AG08395 (cell line): ENCODE measurements around the gene HK2.
"Not testable (repeated sequence)": the region's sequence is repeated elsewhere in the genome, so short reads cannot be mapped to it uniquely, and the experiment has no call there.

ENCODE experiments used
- DNase-seq: peaks from one replicate; pipeline ENCODE4 v3.0.0; 2012; ENCODE audit warnings: mixed read lengths, low spot score

Gene HK2

GRCh38 chr2:74877376-74877775 is 43.4 kb downstream of the HK2 start:
- no peak for DNase-seq

GRCh38 chr2:74877781-74878433 is 44.0 kb downstream of the HK2 start:
- no peak for DNase-seq

GRCh38 chr2:74878551-74878950 is 44.6 kb downstream of the HK2 start:
- DNase-seq = no peak

- DNase-seq = no peak
Measured at GRCh38 chr2:74880054-74880728, 46.3 kb downstream of the HK2 start.

GRCh38 chr2:74881176-74881575 is 47.2 kb downstream of the HK2 start:
- DNase-seq = no peak

GRCh38 chr2:74881626-74882298 is 47.8 kb downstream of the HK2 start:
- DNase-seq = no peak

GRCh38 chr2:74882299-74882687 is 48.4 kb downstream of the HK2 start:
- no peak for DNase-seq

- no peak for DNase-seq
Measured at GRCh38 chr2:74883011-74883410, 49.1 kb downstream of the HK2 start.

- no peak for DNase-seq
Measured at GRCh38 chr2:74884118-74884762, 50.3 kb downstream of the HK2 start.

GRCh38 chr2:74884866-74885265 is 50.9 kb downstream of the HK2 start:
- DNase-seq = no peak

GRCh38 chr2:74886251-74886650 is 52.3 kb downstream of the HK2 start:
- no peak for DNase-seq

GRCh38 chr2:74886811-74887210 is 52.9 kb downstream of the HK2 start:
- DNase-seq = no peak

- DNase-seq = peak; percentile 79
Measured at GRCh38 chr2:74887445-74887951, 53.6 kb downstream of the HK2 start.

GRCh38 chr2:74887960-74888700 is 54.2 kb downstream of the HK2 start:
- DNase-seq = peak; percentile 34

GRCh38 chr2:74889159-74889558 is 55.2 kb downstream of the HK2 start:
- no peak for DNase-seq

GRCh38 chr2:74890711-74891110 is 56.8 kb downstream of the HK2 start:
- no peak for DNase-seq

GRCh38 chr2:74891136-74891764 is 57.3 kb downstream of the HK2 start:
- DNase-seq = no peak

- DNase-seq = not testable (repeated sequence)
Measured at GRCh38 chr2:74891816-74892215, 57.9 kb downstream of the HK2 start.

- no peak for DNase-seq
Measured at GRCh38 chr2:74892609-74893008, 58.7 kb downstream of the HK2 start.

GRCh38 chr2:74893332-74893731 is 59.4 kb downstream of the HK2 start:
- DNase-seq = peak; percentile 53

GRCh38 chr2:74894272-74894981 is 60.5 kb downstream of the HK2 start:
- peak; percentile 74 for DNase-seq
